HCT116 (cell line): ENCODE measurements around the gene NXPH2.

Experiments
- CEBPB ChIP-seq: IDR thresholded peaks from 2 replicates; pipeline ENCODE4 v1.6.1; 2012; ENCODE audit warnings: low read depth
- CTCF ChIP-seq, 3 experiments: fragments of 200-600 bp in 1 of 3; sonication (generic) in 1 of 3; IDR thresholded peaks in 2 of 3; conservative IDR thresholded peaks in 1 of 3; 2 replicates each; pipeline ENCODE4 v1.5.1; 2012 to 2017; ENCODE audit warnings: low read depth in 2 of 3, low read length in 2 of 3, antibody characterized with exemption in 1 of 3, borderline replicate concordance in 1 of 3, control low read depth in 1 of 3, mild to moderate bottlenecking in 1 of 3, mixed read lengths in 1 of 3, mixed run types in 1 of 3, moderate library complexity in 1 of 3; ENCODE audit not compliant: insufficient read depth in 1 of 3
- EZH2 ChIP-seq: fragments of 200-600 bp; sonication (generic); IDR thresholded peaks from 2 replicates; pipeline ENCODE4 v1.6.1; 2017; ENCODE audit warnings: antibody characterized with exemption, mixed run types
- EZH2phosphoT487 ChIP-seq: fragments of 200-600 bp; IDR thresholded peaks from 2 replicates; pipeline ENCODE4 v1.6.1; 2018; ENCODE audit warnings: antibody characterized with exemption, borderline replicate concordance
- FOSL1 ChIP-seq: IDR thresholded peaks from 2 replicates; pipeline ENCODE4 v1.6.1; 2012; ENCODE audit warnings: low read depth
- POLR2A ChIP-seq: IDR thresholded peaks from 2 replicates; pipeline ENCODE4 v1.7.0; 2011; ENCODE audit warnings: borderline replicate concordance; ENCODE audit not compliant: insufficient read depth, insufficient read length; ENCODE audit errors: extremely low read depth
- POLR2AphosphoS5 ChIP-seq: IDR thresholded peaks from 2 replicates; pipeline ENCODE4 v1.6.1; 2011; ENCODE audit warnings: mild to moderate bottlenecking, low read depth, low read length, moderate library complexity
- RAD21 ChIP-seq: IDR thresholded peaks from 2 replicates; pipeline ENCODE4 v1.6.1; 2012; ENCODE audit warnings: low read depth, mild to moderate bottlenecking
- REST ChIP-seq: IDR thresholded peaks from 2 replicates; pipeline ENCODE4 v1.6.1; 2012; ENCODE audit warnings: low read depth
- SIN3A ChIP-seq: IDR thresholded peaks from 2 replicates; pipeline ENCODE4 v1.6.1; 2012; ENCODE audit warnings: low read depth
- SRF ChIP-seq: IDR thresholded peaks from 2 replicates; pipeline ENCODE4 v1.6.1; 2012; ENCODE audit warnings: low read depth
- TCF7L2 ChIP-seq: IDR thresholded peaks from 2 replicates; pipeline ENCODE4 v1.7.0; 2011; ENCODE audit warnings: borderline replicate concordance, inconsistent platforms; ENCODE audit not compliant: insufficient read depth, insufficient read length; ENCODE audit errors: extremely low read depth
- YY1 ChIP-seq: IDR thresholded peaks from 2 replicates; pipeline ENCODE4 v1.6.1; 2011; ENCODE audit warnings: low read length, low read depth, moderate library complexity, mild to moderate bottlenecking; ENCODE audit not compliant: insufficient replicate concordance; ENCODE audit errors: extremely low read depth

DNA sequence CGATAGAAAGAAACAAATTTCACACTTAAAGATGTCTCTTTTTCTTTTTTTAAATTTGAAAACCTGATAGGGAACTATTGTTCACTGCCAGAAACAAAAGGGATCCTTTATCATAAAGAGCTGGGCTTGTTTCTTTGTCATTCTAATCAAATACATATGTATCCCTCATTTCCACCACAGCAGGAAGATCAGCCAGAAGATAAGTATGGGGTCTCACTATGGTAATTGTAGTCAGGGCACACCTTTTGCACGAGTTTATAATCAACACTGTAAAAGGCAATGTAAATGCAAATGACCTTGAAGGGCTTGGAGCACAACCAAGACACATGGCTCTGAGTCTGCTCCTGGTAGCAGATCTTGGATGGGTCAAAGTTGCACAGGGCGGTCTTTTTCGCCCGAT, 109.5 kb downstream of the NXPH2 start:
- TF ChIP-seq CTCF (IDR thresholded peaks at IDR 0.05 in 2 of 3, conservative IDR thresholded peaks at IDR 0.05 in 1 of 3; ENCODE audit: borderline replicate concordance in 1 of 3, insufficient read depth in 1 of 3, low read depth in 2 of 3, low read length in 2 of 3) (no peak), YY1 (no peak), POLR2A (no peak), POLR2AphosphoS5 (no peak), EZH2phosphoT487 (no peak), TCF7L2 (no peak), RAD21 (no peak), FOSL1 (no peak), EZH2 (no peak), CEBPB (no peak), REST (no peak), SRF (no peak), SIN3A (no peak)
